Neural progenitor cell (in vitro differentiated cells): ENCODE results near the gene F10. TPM values are rescaled to one million over a fixed set of nuclear protein-coding genes. Genes with fewer than 3 reads are reported as not detected.

ENCODE experiments used
- DNase-seq: peaks from one replicate; pipeline ENCODE4 v3.0.0-alpha.2; 2016; ENCODE audit warnings: low spot score
- H2AFZ ChIP-seq: fragments of 200-600 bp; sonication (generic); replicated peaks from 2 replicates; pipeline ENCODE4 v1.6.1; 2016; ENCODE audit warnings: antibody characterized with exemption
- H3F3A ChIP-seq: fragments of 200-600 bp; sonication (generic); 2 replicates; pipeline ENCODE4 v1.6.1; 2016; ENCODE audit warnings: antibody characterized with exemption, low read depth
- H3K27ac ChIP-seq: fragments of 200-600 bp; sonication (generic); 2 replicates; pipeline ENCODE4 v1.5.1; 2016; ENCODE audit warnings: mild to moderate bottlenecking
- H3K27me3 ChIP-seq: fragments of 200-600 bp; sonication (generic); 2 replicates; pipeline ENCODE4 v1.6.1; 2016; ENCODE audit warnings: mild to moderate bottlenecking, moderate library complexity
- H3K36me3 ChIP-seq: fragments of 200-600 bp; sonication (generic); 2 replicates; pipeline ENCODE4 v1.5.1; 2016
- H3K4me1 ChIP-seq: fragments of 200-600 bp; sonication (generic); 2 replicates; pipeline ENCODE4 v1.6.1; 2016; ENCODE audit warnings: mixed run types
- H3K4me2 ChIP-seq: fragments of 200-600 bp; sonication (generic); 2 replicates; pipeline ENCODE4 v1.6.1; 2016
- H3K4me3 ChIP-seq: fragments of 200-600 bp; sonication (generic); 2 replicates; pipeline ENCODE4 v1.5.1; 2016
- H3K79me2 ChIP-seq: fragments of 200-600 bp; sonication (generic); 2 replicates; pipeline ENCODE4 v1.6.1; 2016; ENCODE audit warnings: low read depth
- H3K9ac ChIP-seq: fragments of 200-600 bp; sonication (generic); 2 replicates; pipeline ENCODE4 v1.6.1; 2016
- H3K9me3 ChIP-seq: fragments of 200-600 bp; sonication (generic); 2 replicates; pipeline ENCODE4 v1.5.1; 2016; ENCODE audit warnings: low read depth
- H4K20me1 ChIP-seq: fragments of 200-600 bp; sonication (generic); 2 replicates; pipeline ENCODE4 v1.6.1; 2016; ENCODE audit warnings: low read depth
- H3K27ac Mint-ChIP-seq: 3 replicates; pipeline ENCODE4 v1.8.0; 2021; ENCODE audit warnings: mixed read lengths
- H3K27me3 Mint-ChIP-seq: 2 replicates; pipeline ENCODE4 v1.8.0; 2022; ENCODE audit warnings: low read depth, mild to moderate bottlenecking, inconsistent platforms, moderate library complexity, mixed read lengths; ENCODE audit not compliant: insufficient read depth
- H3K36me3 Mint-ChIP-seq: 3 replicates; pipeline ENCODE4 v1.8.0; 2021; ENCODE audit warnings: mixed read lengths
- H3K4me1 Mint-ChIP-seq: 3 replicates; pipeline ENCODE4 v1.8.0; 2021; ENCODE audit warnings: mixed read lengths
- H3K4me3 Mint-ChIP-seq: 3 replicates; pipeline ENCODE4 v1.8.0; 2021; ENCODE audit warnings: mild to moderate bottlenecking, moderate library complexity, mixed read lengths
- H3K9me3 Mint-ChIP-seq: 3 replicates; pipeline ENCODE4 v1.8.0; 2020; ENCODE audit warnings: mixed read lengths
- CTCF ChIP-seq: fragments of 200-600 bp; sonication (generic); IDR thresholded peaks from 2 replicates; pipeline ENCODE4 v1.5.1; 2017; ENCODE audit warnings: antibody characterized with exemption, mild to moderate bottlenecking
- EZH2 ChIP-seq: fragments of 200-600 bp; sonication (generic); IDR thresholded peaks from 2 replicates; pipeline ENCODE4 v1.6.1; 2017; ENCODE audit warnings: antibody characterized with exemption, mild to moderate bottlenecking, moderate library complexity
- EZH2phosphoT487 ChIP-seq: fragments of 200-600 bp; sonication (generic); IDR thresholded peaks from 2 replicates; pipeline ENCODE4 v1.6.1; 2017; ENCODE audit warnings: antibody characterized with exemption
- total RNA-seq: library from RNA; depleted of rRNA; stranded (reverse); fragments of >200 nt; gene quantifications from 2 replicates; pipeline ENCODE4 v1.2.3, GENCODE V29; 2015; ENCODE audit warnings: low replicate concordance

The F10 gene
- total RNA-seq, 1 donor from 2014 or later, result 2.0 TPM

- Histone ChIP-seq H4K20me1 (no peaks in the 10 kb centered on the region), H3K4me3 (no peak overlapping the region), H3K9me3 (no peaks in the 10 kb centered on the region), H3K27me3 (no peaks in the 10 kb centered on the region), H3K4me1 (peaks cover 7% of the 10 kb centered on the region), H3K36me3 (no peaks in the 10 kb centered on the region), H3K27ac (no peak overlapping the region), H2AFZ (no peak overlapping the region), H3K9ac (no peak overlapping the region), H3K4me2 (no peak overlapping the region), H3F3A (no peaks in the 10 kb centered on the region), H3K79me2 (no peaks in the 10 kb centered on the region)
- TF ChIP-seq EZH2phosphoT487, result no peak
- no peak for TF ChIP-seq EZH2
- Mint-ChIP-seq H3K4me3 (no peak overlapping the region), H3K27me3 (peaks cover 2% of the 10 kb centered on the region), H3K36me3 (peaks cover 4% of the 10 kb centered on the region), H3K27ac (peak overlapping the region; percentile 1), H3K9me3 (no peaks in the 10 kb centered on the region), H3K4me1 (peaks cover 15% of the 10 kb centered on the region)
- DNase-seq, result no peak
Observed at GRCh38 chr13:113102727-113103126, 19.9 kb upstream of the F10 start.

GRCh38 chr13:113103646-113104045 lies 19.0 kb upstream of the F10 start:
- Histone ChIP-seq H3K4me1 (peaks cover 7% of the 10 kb centered on the region), H3K9me3 (no peaks in the 10 kb centered on the region), H3K79me2 (no peaks in the 10 kb centered on the region), H3K36me3 (no peaks in the 10 kb centered on the region), H3K4me2 (no peak overlapping the region), H3K4me3 (no peak overlapping the region), H3K27ac (no peak overlapping the region), H3F3A (no peaks in the 10 kb centered on the region), H3K9ac (no peak overlapping the region), H4K20me1 (no peaks in the 10 kb centered on the region), H2AFZ (no peak overlapping the region), H3K27me3 (no peaks in the 10 kb centered on the region)
- no peak overlapping the region for H3K27ac Mint-ChIP-seq
- no peaks in the 10 kb centered on the region for H3K36me3 Mint-ChIP-seq
- no peaks in the 10 kb centered on the region for H3K9me3 Mint-ChIP-seq
- H3K4me1 Mint-ChIP-seq, result peaks cover 6% of the 10 kb centered on the region
- peaks cover 2% of the 10 kb centered on the region for H3K27me3 Mint-ChIP-seq
- no peak overlapping the region for H3K4me3 Mint-ChIP-seq
- TF ChIP-seq CTCF, result no peak
- TF ChIP-seq EZH2phosphoT487, result no peak
- no peak for TF ChIP-seq EZH2
- no peak for DNase-seq

GRCh38 chr13:113105032-113105920 lies 17.3 kb upstream of the F10 start, which contains the start of gene F7:
Gene F7, plus strand, starts transcription at chr13:113105791. Its CDS starts 51 bp downstream, at chr13:113105842.
- H3K27ac Mint-ChIP-seq, result no peak within 1 kb of the TSS
- no peaks in the 10 kb centered on the region for H3K36me3 Mint-ChIP-seq
- Histone ChIP-seq H3F3A (no peaks in the 10 kb centered on the region), H2AFZ (no peak within 1 kb of the TSS), H3K27me3 (peaks cover 12% of the 10 kb centered on the region), H3K4me1 (peaks cover 7% of the 10 kb centered on the region), H3K36me3 (no peaks in the 10 kb centered on the region), H3K27ac (no peak within 1 kb of the TSS), H4K20me1 (no peaks in the 10 kb centered on the region), H3K9me3 (no peaks in the 10 kb centered on the region), H3K9ac (no peak within 1 kb of the TSS), H3K79me2 (no peaks in the 10 kb centered on the region), H3K4me2 (peak within 1 kb of the TSS; percentile 7), H3K4me3 (no peak within 1 kb of the TSS)
- peaks cover 7% of the 10 kb centered on the region for H3K4me1 Mint-ChIP-seq
- peaks cover 4% of the 10 kb centered on the region for H3K9me3 Mint-ChIP-seq
- TF ChIP-seq EZH2phosphoT487 (no peak), EZH2 (no peak), CTCF (no peak)
- peaks cover 10% of the 10 kb centered on the region for H3K27me3 Mint-ChIP-seq
- no peak for DNase-seq
- H3K4me3 Mint-ChIP-seq, result peak within 1 kb of the TSS; percentile 64

GRCh38 chr13:113105921-113106452 lies 16.6 kb upstream of the F10 start:
- no peaks in the 10 kb centered on the region for H3F3A ChIP-seq

More at GRCh38 chr13:113105921-113106452, 16.6 kb upstream of the F10 start:
- no peak overlapping the region for H3K27ac ChIP-seq
- Mint-ChIP-seq H3K27ac (no peak overlapping the region), H3K9me3 (peaks cover 4% of the 10 kb centered on the region), H3K4me1 (peaks cover 7% of the 10 kb centered on the region), H3K4me3 (no peak overlapping the region), H3K27me3 (peaks cover 13% of the 10 kb centered on the region), H3K36me3 (no peaks in the 10 kb centered on the region)
- H3K79me2 ChIP-seq, result no peaks in the 10 kb centered on the region
- no peaks in the 10 kb centered on the region for H4K20me1 ChIP-seq
- H2AFZ ChIP-seq, result no peak overlapping the region
- no peak for TF ChIP-seq EZH2
- no peak for DNase-seq
- peaks cover 7% of the 10 kb centered on the region for H3K4me1 ChIP-seq
- no peak overlapping the region for H3K4me3 ChIP-seq
- H3K27me3 ChIP-seq, result peaks cover 20% of the 10 kb centered on the region
- no peaks in the 10 kb centered on the region for H3K9me3 ChIP-seq
- H3K4me2 ChIP-seq, result no peak overlapping the region
- no peak overlapping the region for H3K9ac ChIP-seq
- H3K36me3 ChIP-seq, result no peaks in the 10 kb centered on the region
